ENCODE measurements around the gene ZNF277.
A peak's percentile ranks its signal among the peaks of the same experiment; 100 is the strongest.

ZNF277 gene

DNA sequence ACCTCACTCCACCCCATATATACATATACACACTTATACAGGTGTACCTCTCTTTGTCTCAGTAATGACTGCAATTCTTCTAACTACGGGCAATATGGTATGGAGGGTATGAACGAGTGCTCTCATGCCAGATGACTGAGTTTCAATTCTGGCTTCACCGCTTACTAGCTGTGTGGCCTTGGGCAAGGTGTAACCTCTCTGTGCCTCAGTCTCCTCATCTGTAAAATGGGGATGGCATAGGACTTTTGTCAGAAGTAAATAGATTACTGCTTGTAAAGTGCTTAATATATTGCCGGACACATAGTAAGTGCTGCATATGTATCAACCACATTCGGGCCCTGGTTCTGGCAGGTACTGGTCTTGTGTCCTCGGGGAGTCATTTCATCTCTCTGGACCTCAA, 183.7 kb downstream of the ZNF277 start:
- TF ChIP-seq SNAI2 (CRISPR knock-in tag; IDR thresholded peaks at IDR 0.05) (no peak), TOX (CRISPR knock-in tag; IDR thresholded peaks at IDR 0.05; ENCODE audit: borderline replicate concordance) (no peak), ZNF70 (CRISPR knock-in tag; IDR thresholded peaks at IDR 0.05) (no peak), ZNF565 (CRISPR knock-in tag; conservative IDR thresholded peaks at IDR 0.05; ENCODE audit: low read depth) (no peak)
- TF ChIP-seq, protein P1, sequence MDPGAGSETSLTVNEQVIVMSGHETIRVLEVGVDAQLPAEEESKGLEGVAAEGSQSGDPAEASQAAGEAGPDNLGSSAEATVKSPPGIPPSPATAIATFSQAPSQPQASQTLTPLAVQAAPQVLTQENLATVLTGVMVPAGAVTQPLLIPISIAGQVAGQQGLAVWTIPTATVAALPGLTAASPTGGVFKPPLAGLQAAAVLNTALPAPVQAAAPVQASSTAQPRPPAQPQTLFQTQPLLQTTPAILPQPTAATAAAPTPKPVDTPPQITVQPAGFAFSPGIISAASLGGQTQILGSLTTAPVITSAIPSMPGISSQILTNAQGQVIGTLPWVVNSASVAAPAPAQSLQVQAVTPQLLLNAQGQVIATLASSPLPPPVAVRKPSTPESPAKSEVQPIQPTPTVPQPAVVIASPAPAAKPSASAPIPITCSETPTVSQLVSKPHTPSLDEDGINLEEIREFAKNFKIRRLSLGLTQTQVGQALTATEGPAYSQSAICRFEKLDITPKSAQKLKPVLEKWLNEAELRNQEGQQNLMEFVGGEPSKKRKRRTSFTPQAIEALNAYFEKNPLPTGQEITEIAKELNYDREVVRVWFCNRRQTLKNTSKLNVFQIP (CRISPR knock-in tag; IDR thresholded peaks at IDR 0.05; ENCODE audit: borderline replicate concordance, low read depth), result no peak
- TF ChIP-seq, protein P2, sequence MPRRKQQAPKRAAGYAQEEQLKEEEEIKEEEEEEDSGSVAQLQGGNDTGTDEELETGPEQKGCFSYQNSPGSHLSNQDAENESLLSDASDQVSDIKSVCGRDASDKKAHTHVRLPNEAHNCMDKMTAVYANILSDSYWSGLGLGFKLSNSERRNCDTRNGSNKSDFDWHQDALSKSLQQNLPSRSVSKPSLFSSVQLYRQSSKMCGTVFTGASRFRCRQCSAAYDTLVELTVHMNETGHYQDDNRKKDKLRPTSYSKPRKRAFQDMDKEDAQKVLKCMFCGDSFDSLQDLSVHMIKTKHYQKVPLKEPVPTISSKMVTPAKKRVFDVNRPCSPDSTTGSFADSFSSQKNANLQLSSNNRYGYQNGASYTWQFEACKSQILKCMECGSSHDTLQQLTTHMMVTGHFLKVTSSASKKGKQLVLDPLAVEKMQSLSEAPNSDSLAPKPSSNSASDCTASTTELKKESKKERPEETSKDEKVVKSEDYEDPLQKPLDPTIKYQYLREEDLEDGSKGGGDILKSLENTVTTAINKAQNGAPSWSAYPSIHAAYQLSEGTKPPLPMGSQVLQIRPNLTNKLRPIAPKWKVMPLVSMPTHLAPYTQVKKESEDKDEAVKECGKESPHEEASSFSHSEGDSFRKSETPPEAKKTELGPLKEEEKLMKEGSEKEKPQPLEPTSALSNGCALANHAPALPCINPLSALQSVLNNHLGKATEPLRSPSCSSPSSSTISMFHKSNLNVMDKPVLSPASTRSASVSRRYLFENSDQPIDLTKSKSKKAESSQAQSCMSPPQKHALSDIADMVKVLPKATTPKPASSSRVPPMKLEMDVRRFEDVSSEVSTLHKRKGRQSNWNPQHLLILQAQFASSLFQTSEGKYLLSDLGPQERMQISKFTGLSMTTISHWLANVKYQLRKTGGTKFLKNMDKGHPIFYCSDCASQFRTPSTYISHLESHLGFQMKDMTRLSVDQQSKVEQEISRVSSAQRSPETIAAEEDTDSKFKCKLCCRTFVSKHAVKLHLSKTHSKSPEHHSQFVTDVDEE (CRISPR knock-in tag; IDR thresholded peaks at IDR 0.05), result no peak
- no peak for ATAC-seq

DNA sequence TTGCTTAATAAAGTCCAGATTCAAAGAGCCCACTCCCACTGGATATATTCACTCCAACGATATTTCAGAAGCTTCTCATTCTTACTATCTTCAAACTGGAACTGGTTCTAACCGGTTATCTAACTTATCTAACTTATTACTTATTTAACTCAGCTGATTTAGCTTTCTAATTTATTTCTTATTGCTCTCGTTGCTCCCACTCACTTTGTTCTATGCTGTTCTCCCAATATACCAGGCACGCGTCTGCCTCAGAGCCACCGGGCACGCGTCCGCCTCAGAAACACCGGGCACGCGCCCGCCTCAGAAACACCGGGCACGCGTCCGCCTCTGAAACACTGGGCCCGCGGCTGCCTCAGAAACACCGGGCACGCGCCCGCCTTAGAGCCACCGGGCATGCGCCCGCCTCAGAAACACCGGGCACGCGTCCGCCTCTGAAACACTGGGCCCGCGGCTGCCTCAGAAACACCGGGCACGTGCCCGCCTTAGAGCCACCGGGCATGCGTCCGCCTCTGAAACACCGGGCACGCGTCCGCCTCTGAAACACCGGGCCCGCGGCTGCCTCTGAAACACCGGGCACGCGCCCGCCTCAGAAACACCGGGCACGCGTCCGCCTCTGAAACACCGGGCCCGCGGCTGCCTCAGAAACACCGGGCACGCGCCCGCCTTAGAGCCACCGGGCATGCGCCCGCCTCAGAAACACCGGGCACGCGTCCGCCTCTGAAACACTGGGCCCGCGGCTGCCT, 184.8 kb downstream of the ZNF277 start:
- TF ChIP-seq, protein P2 (CRISPR knock-in tag; IDR thresholded peaks at IDR 0.05), result peak; percentile 23; the same call in 1 of the 2 replicates
- peak; percentile 72 for ATAC-seq

DNA sequence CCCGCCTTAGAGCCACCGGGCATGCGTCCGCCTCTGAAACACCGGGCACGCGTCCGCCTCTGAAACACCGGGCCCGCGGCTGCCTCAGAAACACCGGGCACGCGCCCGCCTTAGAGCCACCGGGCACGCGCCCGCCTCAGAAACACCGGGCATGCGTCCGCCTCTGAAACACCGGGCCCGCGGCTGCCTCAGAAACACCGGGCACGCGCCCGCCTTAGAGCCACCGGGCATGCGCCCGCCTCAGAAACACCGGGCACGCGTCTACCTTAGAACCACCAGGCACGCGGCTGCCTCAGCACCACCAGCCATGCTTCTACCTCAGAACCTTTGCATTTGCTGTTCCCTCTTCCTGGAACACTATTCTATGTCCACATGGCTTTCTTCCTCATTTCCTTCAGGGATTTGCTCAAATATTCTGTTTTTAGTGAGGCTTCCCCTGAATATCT, 185.4 kb downstream of the ZNF277 start:
- TF ChIP-seq CSDC2 (CRISPR knock-in tag; IDR thresholded peaks at IDR 0.05), result peak; percentile 87; the same call in 1 of the 2 replicates
- TF ChIP-seq ZFP3 (CRISPR knock-in tag; IDR thresholded peaks at IDR 0.05), result peak; percentile 66; the same call in 1 of the 2 replicates
- TF ChIP-seq, protein P2 (CRISPR knock-in tag; IDR thresholded peaks at IDR 0.05), result peak; percentile 85
- peak; percentile 78; the same call in 1 of the 2 replicates for TF ChIP-seq SNAI2 (CRISPR knock-in tag; IDR thresholded peaks at IDR 0.05)
- peak; percentile 82 for ATAC-seq

Data from SK-N-SH treated with all-trans-retinoic acid at 6 μM for 48 hours (cell line).